Measurements from ENCODE around the gene STXBP1.
A peak's percentile ranks its signal among the peaks of the same experiment; 100 is the strongest.
"Not testable (repeated sequence)": the region's sequence is repeated elsewhere in the genome, so short reads cannot be mapped to it uniquely, and the experiment has no call there.

STXBP1 gene

GRCh38 chr9:127578952-127579853 is 32.9 kb upstream of the STXBP1 start:
- H3K4me3 ChIP-seq (ENCODE audit: control insufficient read depth, low read depth, low read length) = peak overlapping the region; percentile 43
- peak; percentile 97 for DNase-seq (ENCODE audit: low read depth)

GRCh38 chr9:127580366-127580765 is 31.7 kb upstream of the STXBP1 start:
- no peak for TF ChIP-seq CTCF (conservative IDR thresholded peaks at IDR 0.05; ENCODE audit: control insufficient read depth, insufficient read depth, low read depth, low read length)
- H3K4me3 ChIP-seq (ENCODE audit: control insufficient read depth, low read depth, low read length) = no peak overlapping the region
- no peak for DNase-seq (ENCODE audit: low read depth)

More at GRCh38 chr9:127578952-127579853, 32.9 kb upstream of the STXBP1 start:
- peak; percentile 36 for TF ChIP-seq CTCF (conservative IDR thresholded peaks at IDR 0.05; ENCODE audit: control insufficient read depth, insufficient read depth, low read depth, low read length)

DNA sequence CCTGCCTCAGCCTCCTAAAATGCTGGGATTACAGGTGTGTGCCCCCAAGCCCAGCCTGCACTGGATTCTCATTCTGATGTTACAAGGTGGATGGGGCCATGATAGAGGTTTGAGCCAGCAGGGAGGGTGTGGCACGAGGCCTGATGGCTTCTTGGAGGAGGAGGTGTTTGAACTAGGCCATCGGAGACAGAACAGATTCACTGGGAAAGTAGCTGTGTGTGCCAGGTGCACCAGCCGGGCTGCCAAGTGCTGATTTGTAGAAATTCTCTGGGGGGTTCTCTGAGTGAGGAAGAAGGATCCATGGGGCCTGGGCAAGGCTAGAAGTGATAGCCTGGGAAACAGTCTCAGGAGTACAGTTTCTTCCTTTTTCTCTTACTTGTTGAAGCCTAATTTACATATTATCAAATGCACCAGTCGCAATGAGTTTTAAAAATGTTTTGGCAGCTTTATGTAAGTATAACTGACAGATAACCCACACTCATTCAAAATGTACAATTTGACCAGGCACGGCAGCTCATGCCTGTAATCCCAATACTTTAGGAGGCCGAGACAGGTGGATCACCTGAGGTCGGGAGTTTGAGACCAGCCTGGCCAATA is 31.1 kb upstream of the STXBP1 start:
- no peak for DNase-seq (ENCODE audit: low read depth)
- no peak overlapping the region for H3K4me3 ChIP-seq (ENCODE audit: control insufficient read depth, low read depth, low read length)
- TF ChIP-seq CTCF (conservative IDR thresholded peaks at IDR 0.05; ENCODE audit: control insufficient read depth, insufficient read depth, low read depth, low read length) = no peak

GRCh38 chr9:127584474-127584805 is 27.6 kb upstream of the STXBP1 start:
- H3K4me3 ChIP-seq (ENCODE audit: control insufficient read depth, low read depth, low read length); DNase-seq (ENCODE audit: low read depth): not testable (repeated sequence)

DNA sequence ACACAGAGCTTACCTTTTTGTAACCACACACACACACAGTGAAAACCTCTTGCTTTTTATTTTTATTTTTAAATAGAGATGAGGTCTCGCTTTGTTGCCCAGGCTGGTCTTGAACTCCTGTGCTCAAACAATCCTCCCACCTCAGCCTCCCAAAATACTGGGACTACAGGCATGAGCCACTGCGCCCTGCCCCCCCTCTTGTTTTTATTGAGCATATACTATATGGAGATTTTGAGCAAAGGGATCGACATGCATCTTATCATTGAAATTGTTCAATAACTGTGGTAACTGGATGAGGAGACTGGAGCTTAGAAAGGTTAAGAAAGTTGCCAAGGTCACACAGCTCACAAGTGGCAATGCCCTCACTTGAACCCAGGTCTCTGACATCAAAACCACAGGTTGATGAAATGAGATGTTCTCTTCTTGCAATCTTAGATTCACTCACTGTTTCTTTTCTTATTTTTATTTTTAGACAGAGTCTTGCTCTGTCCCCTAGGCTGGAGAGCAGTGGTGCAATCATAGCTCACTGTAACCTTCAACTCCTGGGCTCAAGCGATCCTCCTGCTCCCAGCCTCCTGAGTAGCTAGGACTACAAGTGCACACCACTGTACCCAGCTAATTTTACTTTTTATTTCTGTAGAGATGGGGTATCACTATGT is 26.8 kb upstream of the STXBP1 start:
- DNase-seq (ENCODE audit: low read depth) = no peak
- no peak for TF ChIP-seq CTCF (conservative IDR thresholded peaks at IDR 0.05; ENCODE audit: control insufficient read depth, insufficient read depth, low read depth, low read length)
- no peak overlapping the region for H3K4me3 ChIP-seq (ENCODE audit: control insufficient read depth, low read depth, low read length)

DNA sequence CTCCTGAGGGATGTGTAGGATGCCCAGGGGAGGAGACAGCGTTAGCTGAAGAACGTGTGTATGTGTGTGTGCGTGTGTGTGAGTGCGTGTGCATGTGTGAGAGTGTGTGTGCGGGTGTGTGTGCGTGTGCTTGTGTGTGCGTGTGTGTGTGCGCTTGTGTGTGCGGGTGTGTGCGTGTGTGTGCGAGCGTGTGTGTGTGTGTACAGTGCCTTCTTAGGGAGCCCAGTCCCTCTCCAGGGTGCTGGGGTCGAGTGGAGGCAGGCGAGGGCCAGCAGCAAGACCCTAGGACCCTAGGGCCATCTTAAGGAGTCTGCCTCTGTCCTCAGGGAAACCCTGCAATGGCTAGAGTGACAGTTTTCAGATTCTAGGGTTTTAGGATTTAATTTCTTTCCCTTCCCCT is 26.0 kb upstream of the STXBP1 start:
- TF ChIP-seq CTCF (conservative IDR thresholded peaks at IDR 0.05; ENCODE audit: control insufficient read depth, insufficient read depth, low read depth, low read length) = no peak
- no peak overlapping the region for H3K4me3 ChIP-seq (ENCODE audit: control insufficient read depth, low read depth, low read length)
- no peak for DNase-seq (ENCODE audit: low read depth)

DNA sequence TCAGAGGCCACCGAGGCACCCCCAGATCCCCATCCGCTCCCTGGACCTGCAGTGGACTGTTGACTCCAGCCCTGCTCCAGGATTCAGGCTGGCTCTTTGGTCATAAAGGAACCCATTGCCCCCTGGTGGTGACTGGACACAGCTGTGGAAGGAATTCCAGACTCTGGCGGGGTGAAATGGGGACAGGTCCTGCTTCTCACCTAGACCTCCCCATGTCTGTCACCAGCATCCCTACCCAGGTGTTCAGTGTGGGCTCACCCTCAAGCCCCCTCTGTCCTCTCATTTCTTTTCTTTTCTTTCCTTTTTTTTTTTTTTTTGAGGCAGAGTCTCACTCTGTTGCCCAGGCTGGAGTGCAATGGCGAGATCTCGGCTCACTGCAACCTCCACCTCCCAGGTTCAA is 25.5 kb upstream of the STXBP1 start:
- peak; percentile 94 for TF ChIP-seq CTCF (conservative IDR thresholded peaks at IDR 0.05; ENCODE audit: control insufficient read depth, insufficient read depth, low read depth, low read length)
- no peak overlapping the region for H3K4me3 ChIP-seq (ENCODE audit: control insufficient read depth, low read depth, low read length)

More for the DNA sequence above, 25.5 kb upstream of the STXBP1 start:
- DNase-seq (ENCODE audit: low read depth) = peak; percentile 82
